Stimulated activated memory B cell treated with anti-CD40 and anti-IgM and Interleukin-4, amounts not matched to agents 10 μg/mL and 1 μg/mL and 100 μg/mL, for 72 hours (primary cell): ENCODE results near the gene RPS2.
"Not testable (repeated sequence)": the region's sequence is repeated elsewhere in the genome, so short reads cannot be mapped to it uniquely, and the experiment has no call there.

Source experiments
- ATAC-seq: fragments of 150-1000 bp; cut with Tn5 transposase; 2 replicates; pipeline ENCODE4 v1.10.0; 2021
- H3K27ac Mint-ChIP-seq: one replicate; pipeline ENCODE4 v1.8.0; 2022; ENCODE audit warnings: mild to moderate bottlenecking, mixed read lengths
- H3K27me3 Mint-ChIP-seq: one replicate; pipeline ENCODE4 v1.8.0; 2022; ENCODE audit warnings: mixed read lengths
- H3K36me3 Mint-ChIP-seq: one replicate; pipeline ENCODE4 v1.8.0; 2022; ENCODE audit warnings: mixed read lengths
- H3K4me1 Mint-ChIP-seq: one replicate; pipeline ENCODE4 v1.8.0; 2022; ENCODE audit warnings: mixed read lengths
- H3K4me3 Mint-ChIP-seq: one replicate; pipeline ENCODE4 v1.8.0; 2022; ENCODE audit warnings: mild to moderate bottlenecking, moderate library complexity, mixed read lengths
- H3K9me3 Mint-ChIP-seq: one replicate; pipeline ENCODE4 v1.8.0; 2022; ENCODE audit warnings: mixed read lengths

The RPS2 gene

GRCh38 chr16:1933097-1933661 lies 31.4 kb downstream of the RPS2 start:
- H3K36me3 Mint-ChIP-seq: peaks cover 12% of the 10 kb centered on the region
- no peaks in the 10 kb centered on the region for H3K9me3 Mint-ChIP-seq
- peaks cover 14% of the 10 kb centered on the region for H3K27me3 Mint-ChIP-seq
- no peak overlapping the region for H3K4me3 Mint-ChIP-seq
- no peaks in the 10 kb centered on the region for H3K4me1 Mint-ChIP-seq
- H3K27ac Mint-ChIP-seq: no peak overlapping the region
- ATAC-seq: no peak

- no peak for ATAC-seq
- Mint-ChIP-seq H3K27me3 (peaks cover 14% of the 10 kb centered on the region), H3K4me3 (no peak overlapping the region)
Observed at GRCh38 chr16:1932050-1933028, 32.3 kb downstream of the RPS2 start.

GRCh38 chr16:1930338-1930720 lies 34.3 kb downstream of the RPS2 start:
- no peaks in the 10 kb centered on the region for H3K36me3 Mint-ChIP-seq
- ATAC-seq: no peak
- H3K9me3 Mint-ChIP-seq: no peaks in the 10 kb centered on the region

More at GRCh38 chr16:1932050-1933028, 32.3 kb downstream of the RPS2 start:
- no peak overlapping the region for H3K27ac Mint-ChIP-seq
- no peaks in the 10 kb centered on the region for H3K9me3 Mint-ChIP-seq
- no peaks in the 10 kb centered on the region for H3K4me1 Mint-ChIP-seq
- H3K36me3 Mint-ChIP-seq: peaks cover 8% of the 10 kb centered on the region

GRCh38 chr16:1929578-1930337 lies 34.9 kb downstream of the RPS2 start:
- peak; percentile 94 for ATAC-seq
- H3K27ac Mint-ChIP-seq: peak overlapping the region; percentile 26

More at GRCh38 chr16:1930338-1930720, 34.3 kb downstream of the RPS2 start:
- H3K27me3 Mint-ChIP-seq: peaks cover 19% of the 10 kb centered on the region
- H3K4me1 Mint-ChIP-seq: no peaks in the 10 kb centered on the region
- peak overlapping the region; percentile 12 for H3K4me3 Mint-ChIP-seq
- H3K27ac Mint-ChIP-seq: no peak overlapping the region

GRCh38 chr16:1929105-1929504 lies 35.5 kb downstream of the RPS2 start:
- Mint-ChIP-seq H3K9me3 (no peaks in the 10 kb centered on the region), H3K36me3 (no peaks in the 10 kb centered on the region), H3K27me3 (peaks cover 32% of the 10 kb centered on the region), H3K27ac (peak overlapping the region; percentile 26), H3K4me3 (peak overlapping the region; percentile 67), H3K4me1 (no peaks in the 10 kb centered on the region)
- ATAC-seq: peak; percentile 14

More at GRCh38 chr16:1929578-1930337, 34.9 kb downstream of the RPS2 start:
- H3K4me3 Mint-ChIP-seq: peak overlapping the region; percentile 76
- no peaks in the 10 kb centered on the region for H3K4me1 Mint-ChIP-seq
- peaks cover 25% of the 10 kb centered on the region for H3K27me3 Mint-ChIP-seq
- no peaks in the 10 kb centered on the region for H3K9me3 Mint-ChIP-seq
- no peaks in the 10 kb centered on the region for H3K36me3 Mint-ChIP-seq

GRCh38 chr16:1926271-1926670 lies 38.4 kb downstream of the RPS2 start:
- H3K4me1 Mint-ChIP-seq: peaks cover 2% of the 10 kb centered on the region
- H3K36me3 Mint-ChIP-seq: no peaks in the 10 kb centered on the region
- ATAC-seq: no peak
- peaks cover 2% of the 10 kb centered on the region for H3K9me3 Mint-ChIP-seq
- H3K4me3 Mint-ChIP-seq: no peak overlapping the region
- H3K27me3 Mint-ChIP-seq: peaks cover 46% of the 10 kb centered on the region
- no peak overlapping the region for H3K27ac Mint-ChIP-seq

- H3K4me1 Mint-ChIP-seq: peaks cover 12% of the 10 kb centered on the region
- no peak overlapping the region for H3K27ac Mint-ChIP-seq
- H3K9me3 Mint-ChIP-seq: peaks cover 2% of the 10 kb centered on the region
- ATAC-seq: no peak
- H3K27me3 Mint-ChIP-seq: peaks cover 68% of the 10 kb centered on the region
- no peak overlapping the region for H3K4me3 Mint-ChIP-seq
- H3K36me3 Mint-ChIP-seq: no peaks in the 10 kb centered on the region
Observed at GRCh38 chr16:1924095-1924494, 40.5 kb downstream of the RPS2 start.

GRCh38 chr16:1923299-1924034 lies 41.2 kb downstream of the RPS2 start:
- Mint-ChIP-seq H3K27ac (no peak overlapping the region), H3K27me3 (peaks cover 73% of the 10 kb centered on the region), H3K4me3 (no peak overlapping the region), H3K9me3 (peaks cover 2% of the 10 kb centered on the region), H3K4me1 (peaks cover 12% of the 10 kb centered on the region), H3K36me3 (no peaks in the 10 kb centered on the region)
- ATAC-seq: no peak

- Mint-ChIP-seq H3K4me3 (no peak overlapping the region), H3K4me1 (peaks cover 12% of the 10 kb centered on the region), H3K27ac (no peak overlapping the region), H3K27me3 (peaks cover 74% of the 10 kb centered on the region), H3K9me3 (peaks cover 2% of the 10 kb centered on the region), H3K36me3 (no peaks in the 10 kb centered on the region)
- ATAC-seq: no peak
Observed at GRCh38 chr16:1922357-1922756, 42.3 kb downstream of the RPS2 start.

- no peak for ATAC-seq
- Mint-ChIP-seq H3K27ac (no peak overlapping the region), H3K36me3 (no peaks in the 10 kb centered on the region), H3K4me1 (peaks cover 12% of the 10 kb centered on the region), H3K9me3 (peaks cover 2% of the 10 kb centered on the region), H3K27me3 (peaks cover 89% of the 10 kb centered on the region), H3K4me3 (no peak overlapping the region)
Observed at GRCh38 chr16:1920727-1921171, 43.9 kb downstream of the RPS2 start.

- H3K4me3 Mint-ChIP-seq, H3K27ac Mint-ChIP-seq, ATAC-seq, H3K9me3 Mint-ChIP-seq, H3K36me3 Mint-ChIP-seq: not testable (repeated sequence)
- Mint-ChIP-seq H3K4me1 (peaks cover 12% of the 10 kb centered on the region), H3K27me3 (peaks cover 89% of the 10 kb centered on the region)
Observed at GRCh38 chr16:1920122-1920521, 44.5 kb downstream of the RPS2 start.

GRCh38 chr16:1919327-1919998 lies 45.2 kb downstream of the RPS2 start:
- no peak for ATAC-seq
- Mint-ChIP-seq H3K36me3 (no peaks in the 10 kb centered on the region), H3K4me3 (no peak overlapping the region), H3K27ac (no peak overlapping the region), H3K27me3 (peaks cover 89% of the 10 kb centered on the region), H3K9me3 (peaks cover 2% of the 10 kb centered on the region), H3K4me1 (peaks cover 12% of the 10 kb centered on the region)

- Mint-ChIP-seq H3K36me3 (no peaks in the 10 kb centered on the region), H3K4me1 (peaks cover 12% of the 10 kb centered on the region), H3K27ac (no peak within 1 kb of the TSS), H3K4me3 (no peak within 1 kb of the TSS), H3K9me3 (peaks cover 2% of the 10 kb centered on the region), H3K27me3 (peaks cover 87% of the 10 kb centered on the region)
- ATAC-seq: no peak
Observed at GRCh38 chr16:1918351-1919326, 46.0 kb downstream of the RPS2 start, which contains the start of gene HS3ST6. TSS of gene HS3ST6 (minus strand) at chr16:1918415. CDS start at chr16:1918323, 92 bp downstream.
